ENCODE measurements around the gene NIPBL. TPM values are rescaled to one million over a fixed set of nuclear protein-coding genes. Genes with fewer than 3 reads are reported as not detected.

The NIPBL gene
- total and polyA plus RNA-seq, 7 donors, result 7.6 to 66.4 (median 53.5) TPM

GRCh38 chr5:36919650-36920049 is 43.1 kb downstream of the NIPBL start:
- TF ChIP-seq EP300 (IDR thresholded peaks at IDR 0.05) (no peak), POLR2A (IDR thresholded peaks at IDR 0.05) (no peak), POLR2AphosphoS5 (IDR thresholded peaks at IDR 0.05) (no peak), CTCF (IDR thresholded peaks at IDR 0.05) (no peak)
- Histone ChIP-seq H3K9me3 (no peaks in the 10 kb centered on the region), H3K27me3 (no peaks in the 10 kb centered on the region), H3K4me3 (no peak overlapping the region), H3K27ac (no peak overlapping the region), H3K4me1 (peaks cover 0 to 35% (median 15%) of the 10 kb centered on the region in 4 donors), H3K36me3 (no peaks in the 10 kb centered on the region)
- intact Hi-C loops (cut with DNase I), result no loop called here
- no peak for DNase-seq

- Histone ChIP-seq H3K36me3 (no peaks in the 10 kb centered on the region), H3K9me3 (no peaks in the 10 kb centered on the region), H3K27ac (no peak overlapping the region), H3K4me3 (no peak overlapping the region), H3K4me1 (peaks cover 0 to 35% (median 22%) of the 10 kb centered on the region in 4 donors), H3K27me3 (no peaks in the 10 kb centered on the region)
- TF ChIP-seq CTCF (IDR thresholded peaks at IDR 0.05) (no peak), POLR2AphosphoS5 (IDR thresholded peaks at IDR 0.05) (no peak), POLR2A (IDR thresholded peaks at IDR 0.05) (no peak), EP300 (IDR thresholded peaks at IDR 0.05) (no peak)
- 8 to 38% methylated on average over 1 of the region's 1 CpG for WGBS, 2 donors
- no peak for DNase-seq
- intact Hi-C loops (cut with DNase I), result no loop called here
These were observed 52.4 kb downstream of the NIPBL start for GRCh38 chr5:36928947-36929346.

GRCh38 chr5:36929438-36929837 is 52.9 kb downstream of the NIPBL start:
- no peaks in the 10 kb centered on the region for H3K9me3 ChIP-seq
- intact Hi-C loops (cut with DNase I), result no loop called here
- TF ChIP-seq EP300 (IDR thresholded peaks at IDR 0.05), result no peak
- no peak for TF ChIP-seq POLR2A (IDR thresholded peaks at IDR 0.05)
- no peak for TF ChIP-seq POLR2AphosphoS5 (IDR thresholded peaks at IDR 0.05)
- TF ChIP-seq CTCF (IDR thresholded peaks at IDR 0.05), result no peak
- no peaks in the 10 kb centered on the region for H3K27me3 ChIP-seq
- peaks cover 0 to 35% (median 22%) of the 10 kb centered on the region in 4 donors for H3K4me1 ChIP-seq
- no peak overlapping the region for H3K27ac ChIP-seq
- H3K36me3 ChIP-seq, result no peaks in the 10 kb centered on the region
- no peak for DNase-seq
- no peak overlapping the region for H3K4me3 ChIP-seq

GRCh38 chr5:36932056-36932455 is 55.5 kb downstream of the NIPBL start:
- H3K27ac ChIP-seq, result no peak overlapping the region
- H3K4me1 ChIP-seq, result peaks cover 0 to 48% (median 25%) of the 10 kb centered on the region in 4 donors
- no peak for DNase-seq
- H3K4me3 ChIP-seq, result no peak overlapping the region
- WGBS, 2 donors, result 84 to 91% methylated on average over 4 of the region's 4 CpGs
- TF ChIP-seq CTCF (IDR thresholded peaks at IDR 0.05) (no peak), EP300 (IDR thresholded peaks at IDR 0.05) (no peak)
- intact Hi-C loops (cut with DNase I), result no loop called here
- H3K36me3 ChIP-seq, result no peaks in the 10 kb centered on the region
- no peaks in the 10 kb centered on the region for H3K9me3 ChIP-seq
- no peaks in the 10 kb centered on the region for H3K27me3 ChIP-seq

- H3K9me3 ChIP-seq, result no peaks in the 10 kb centered on the region
- H3K27me3 ChIP-seq, result no peaks in the 10 kb centered on the region
- 98 to 100% methylated on average over 1 of the region's 1 CpG for WGBS, 2 donors
- H3K36me3 ChIP-seq, result no peaks in the 10 kb centered on the region
- H3K27ac ChIP-seq, result no peak overlapping the region
- TF ChIP-seq POLR2AphosphoS5 (IDR thresholded peaks at IDR 0.05) (no peak), POLR2A (IDR thresholded peaks at IDR 0.05) (no peak), EP300 (IDR thresholded peaks at IDR 0.05) (no peak), CTCF (IDR thresholded peaks at IDR 0.05) (no peak)
- no peak overlapping the region for H3K4me3 ChIP-seq
- intact Hi-C loops (cut with DNase I), result no loop called here
- no peak for DNase-seq
- peaks cover 0 to 52% (median 25%) of the 10 kb centered on the region in 4 donors for H3K4me1 ChIP-seq
These were observed 56.1 kb downstream of the NIPBL start for GRCh38 chr5:36932699-36933098.
